GM19463 (cell line): Measurements from ENCODE around the gene UPK3A.

Experiments
- ATAC-seq: cut with Tn5 transposase; IDR thresholded peaks from one replicate; pipeline ENCODE4 v1.9.1; 2021; ENCODE audit warnings: mild to moderate bottlenecking, moderate library complexity; ENCODE audit not compliant: unreplicated experiment

Gene UPK3A

DNA sequence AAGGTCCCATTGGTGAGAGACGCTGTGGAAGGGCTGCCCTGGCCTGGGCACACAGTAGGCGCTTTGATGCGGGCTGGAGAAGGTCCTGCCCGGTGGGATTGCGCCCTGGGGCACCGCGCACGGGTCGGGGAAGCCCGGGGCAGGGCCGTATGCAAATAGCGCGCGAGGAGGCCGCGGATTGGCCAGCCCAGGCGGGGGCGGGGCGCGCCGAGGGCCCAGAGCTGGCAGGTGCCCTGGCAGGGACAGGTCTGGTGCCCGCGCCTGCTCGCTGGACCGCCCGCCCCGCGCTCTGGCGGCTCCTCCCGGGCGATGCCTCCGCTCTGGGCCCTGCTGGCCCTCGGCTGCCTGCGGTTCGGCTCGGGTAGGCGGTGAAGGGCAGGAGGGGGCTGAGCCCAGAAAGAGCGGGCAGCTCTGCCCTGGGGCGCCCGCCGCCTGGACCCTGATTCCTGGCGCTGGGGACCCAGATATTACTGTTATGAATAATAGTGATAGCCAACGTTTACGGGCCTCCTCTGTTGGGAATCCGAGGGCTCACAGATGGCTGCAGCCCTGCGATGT lies at the start of gene UPK3A:
TSS of gene UPK3A (plus strand) at position 245 of the 558 bp plus-strand sequence. CDS start at position 310, 65 bp downstream.
- ATAC-seq = no peak

DNA sequence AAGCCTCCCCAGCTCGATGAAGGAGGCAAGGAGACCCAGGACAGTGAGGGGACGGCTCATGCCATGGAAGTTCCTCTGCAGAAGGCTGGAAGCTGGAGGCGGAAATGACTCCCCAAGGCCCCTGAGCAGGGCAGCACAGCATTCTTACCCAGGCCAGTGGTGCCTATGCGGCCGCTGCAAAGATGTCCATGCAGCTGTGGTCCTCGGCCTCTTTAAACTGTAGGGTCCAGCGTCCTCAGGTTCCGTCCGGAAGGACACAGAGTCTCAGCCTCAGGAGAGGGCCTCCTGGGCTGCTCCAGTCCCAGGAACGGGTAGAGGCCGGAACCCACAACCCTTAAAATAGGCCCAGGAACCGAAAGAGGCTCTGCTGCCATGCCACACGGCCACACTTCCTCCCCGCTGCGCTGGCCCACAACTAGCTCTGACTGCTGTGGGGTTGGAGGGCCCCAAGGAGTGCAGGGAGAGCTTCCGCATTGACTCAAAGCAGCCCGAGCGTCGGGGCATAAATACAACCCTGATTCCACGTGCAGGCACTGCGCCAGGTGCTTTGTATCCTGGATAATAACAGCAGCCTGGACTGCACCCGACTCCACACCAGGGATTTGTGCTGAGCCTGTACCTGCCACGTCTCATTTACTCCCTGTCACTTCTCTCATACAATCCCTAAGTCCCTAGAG lies 49.5 kb upstream of the UPK3A start:
- ATAC-seq = peak; percentile 82

DNA sequence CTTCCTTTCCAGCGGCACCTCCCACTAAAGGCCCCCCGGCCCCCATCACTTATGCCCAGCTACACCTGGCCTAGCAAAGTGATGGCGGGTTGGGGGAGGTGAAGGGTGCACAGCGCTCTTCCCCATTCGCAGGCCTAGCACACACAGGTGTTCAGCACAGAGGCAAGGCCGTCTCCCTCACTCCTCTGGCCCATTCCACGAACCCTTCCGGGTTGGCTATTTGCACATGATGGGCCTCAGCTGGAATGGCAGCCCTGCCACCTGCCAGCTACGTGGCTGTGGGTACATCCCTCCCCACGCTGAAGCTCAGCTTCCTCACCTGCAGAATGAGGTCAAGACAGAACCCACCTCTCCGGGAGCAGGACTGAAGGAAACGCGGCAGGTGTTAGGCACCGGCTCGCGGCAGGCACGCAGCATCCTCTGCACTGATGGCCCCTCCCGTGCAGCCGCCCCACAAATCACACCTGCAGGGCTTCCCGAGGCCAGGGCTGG lies 48.9 kb upstream of the UPK3A start:
- peak; percentile 22 for ATAC-seq

DNA sequence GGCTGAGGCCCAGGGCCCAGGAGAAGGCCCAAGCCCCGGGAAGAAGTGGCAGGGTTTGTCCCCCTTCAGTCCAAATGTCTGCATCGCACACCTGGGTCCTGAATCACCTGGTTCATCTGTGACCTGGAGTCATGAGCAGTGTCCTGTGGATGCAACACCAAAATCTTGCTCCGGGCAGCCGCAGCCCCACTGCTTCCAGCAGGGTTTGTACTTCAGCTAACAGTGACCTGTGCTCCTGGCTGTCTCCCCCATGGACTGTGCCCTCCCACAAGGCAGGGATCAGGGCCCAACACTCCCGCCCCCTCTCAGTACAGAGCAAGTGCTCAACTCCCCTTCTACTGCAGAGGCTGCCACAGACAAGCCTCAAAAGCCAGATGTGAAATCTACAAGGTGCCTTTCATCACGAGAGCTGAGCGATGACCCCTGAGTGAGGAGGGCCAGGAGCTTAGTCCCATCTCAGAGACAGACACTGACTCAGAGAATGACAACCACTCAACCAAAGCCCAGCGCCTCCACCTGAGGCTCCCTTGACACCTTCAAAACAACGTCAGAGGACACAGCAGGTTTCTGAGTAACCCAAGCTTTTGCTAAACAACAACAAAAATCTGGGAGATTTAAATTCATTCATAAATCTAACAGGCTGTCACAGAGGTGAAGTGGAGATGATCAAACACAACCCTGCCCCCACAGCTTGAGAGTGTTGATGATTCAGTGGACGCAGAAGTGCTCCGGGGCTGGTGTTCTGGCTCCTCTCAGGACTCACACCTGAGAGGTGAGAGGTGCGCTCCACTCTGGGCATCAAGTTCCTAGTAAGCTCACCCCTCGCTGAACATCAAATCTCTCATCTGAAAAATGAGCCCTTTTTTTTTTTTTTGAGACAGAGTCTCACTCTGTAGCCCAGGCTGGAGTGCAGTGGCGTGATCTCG lies 47.4 kb upstream of the UPK3A start:
- ATAC-seq = no peak

DNA sequence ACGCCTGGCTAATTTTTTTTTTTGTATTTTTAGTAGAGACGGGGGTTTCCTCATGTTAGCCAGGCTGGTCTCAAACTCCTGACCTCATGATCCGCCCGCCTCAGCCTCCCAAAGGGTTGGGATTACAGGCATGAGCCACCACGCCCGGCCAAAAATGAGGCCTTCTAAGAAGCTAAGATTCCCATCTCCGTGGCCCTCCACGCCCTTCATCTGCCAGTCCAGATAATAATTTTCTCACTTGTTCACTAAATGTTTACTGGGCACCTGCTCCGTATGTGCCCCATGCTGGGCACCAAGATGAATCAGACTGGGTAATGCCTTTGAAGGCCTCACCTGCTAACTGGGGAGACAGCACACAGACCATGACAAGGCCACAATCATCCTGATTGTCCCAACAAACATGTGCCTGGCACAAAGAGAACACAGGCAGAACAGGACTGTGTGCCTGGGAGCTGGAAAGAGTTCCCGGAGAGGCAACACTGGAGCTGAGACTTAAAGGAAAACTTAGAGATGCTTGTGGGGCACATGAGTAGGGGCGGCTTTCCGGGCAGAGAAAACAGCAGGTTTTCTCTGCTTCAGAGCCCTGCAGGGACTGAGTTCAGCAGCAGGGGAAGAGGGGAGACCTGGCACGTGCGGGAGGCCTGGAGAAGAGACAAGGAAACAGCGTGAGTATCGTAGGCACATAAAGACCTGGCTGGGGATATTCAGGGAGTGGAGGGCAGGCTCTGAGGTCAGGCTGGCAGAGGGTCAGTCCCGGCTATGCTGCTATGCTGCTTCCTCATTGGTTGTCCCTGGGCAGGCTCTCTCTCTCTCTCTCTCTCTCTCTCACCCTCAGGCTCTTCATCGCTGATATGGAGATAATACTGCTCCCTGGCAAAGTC lies 46.4 kb upstream of the UPK3A start:
- no peak for ATAC-seq

DNA sequence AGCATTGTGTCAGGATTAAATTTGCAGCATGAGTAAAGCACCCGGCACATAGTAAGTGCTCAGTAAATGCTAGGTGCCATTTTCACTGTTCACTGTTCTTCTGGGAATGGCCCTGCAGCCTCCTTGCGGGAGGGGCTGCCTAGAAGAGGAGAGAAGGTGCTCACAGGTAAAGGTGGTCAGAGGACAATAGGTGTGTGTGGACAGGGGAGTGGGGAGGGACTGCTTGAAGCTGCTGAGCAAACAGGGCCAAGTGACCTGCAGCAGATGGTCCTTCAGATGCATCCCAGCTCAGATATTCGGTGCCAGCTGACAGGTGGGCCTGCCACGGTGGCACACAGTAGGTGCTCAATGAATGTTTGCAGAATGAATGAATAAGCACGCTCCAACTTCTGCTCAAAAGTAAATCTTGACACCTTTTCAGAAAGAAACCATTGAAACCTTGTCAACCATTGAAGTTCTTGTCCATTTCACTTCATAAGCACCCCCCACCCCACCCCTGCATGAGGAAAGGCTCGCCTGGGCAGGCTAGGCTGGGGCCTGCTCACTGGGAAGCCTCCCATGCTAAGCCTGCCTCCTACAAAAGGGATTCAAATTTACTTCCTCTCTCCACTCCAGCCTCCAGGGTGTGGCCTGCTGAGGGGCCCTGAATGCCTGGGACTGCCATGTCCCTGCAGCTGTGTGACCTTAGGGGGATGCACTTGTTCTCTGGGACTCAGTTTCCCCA lies 45.6 kb upstream of the UPK3A start:
- no peak for ATAC-seq

DNA sequence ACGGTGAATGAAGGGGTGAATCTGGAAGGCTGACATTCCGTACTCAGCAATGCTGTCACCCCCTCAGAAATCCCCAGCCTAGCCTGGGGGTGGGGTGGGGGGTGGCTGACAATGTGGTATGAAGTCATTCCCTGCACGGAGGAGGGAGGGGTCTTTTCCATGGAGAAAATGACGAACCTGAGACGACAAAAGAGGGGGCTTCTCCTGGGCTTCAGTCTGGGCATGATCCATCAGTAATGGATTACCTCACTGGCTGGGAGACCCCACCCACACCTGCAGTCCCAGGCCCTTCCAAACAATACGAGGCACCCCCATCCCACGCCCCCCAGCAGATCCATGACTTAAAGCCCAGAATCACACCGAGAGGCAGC lies 45.1 kb upstream of the UPK3A start:
- no peak for ATAC-seq

DNA sequence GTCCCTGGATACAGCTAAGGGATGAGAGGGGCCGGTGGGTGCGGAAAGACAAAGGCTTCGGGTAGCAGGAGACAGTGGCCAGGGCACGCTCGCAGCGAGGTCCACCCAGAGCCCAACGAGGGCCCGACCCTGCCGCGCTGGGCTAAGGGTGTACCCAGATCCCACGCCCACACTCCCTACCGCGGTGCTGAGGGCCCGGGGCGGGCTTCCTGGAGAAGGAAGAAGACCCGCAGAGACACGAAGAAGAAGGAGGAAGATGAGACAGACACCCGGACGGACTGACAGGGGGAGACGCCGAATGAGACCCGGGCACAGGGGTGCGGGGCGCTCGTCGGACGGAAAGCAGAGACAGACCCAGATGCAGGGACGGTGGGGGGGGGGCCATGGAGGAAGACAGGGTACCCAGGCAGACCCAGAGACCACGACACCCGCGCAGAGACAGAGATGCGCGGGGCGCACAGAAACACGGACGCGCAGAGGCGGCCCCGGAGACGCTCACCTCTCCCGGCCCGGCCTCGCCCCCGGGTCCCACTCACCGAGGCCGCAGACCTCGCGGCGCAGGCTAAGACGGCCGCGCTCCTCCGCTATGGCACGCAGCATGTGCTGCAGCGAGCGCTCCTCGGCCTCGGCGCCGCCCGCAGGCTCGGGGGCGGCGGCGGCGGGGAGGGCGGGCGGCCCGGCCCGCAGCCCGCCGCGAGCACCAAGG lies 44.5 kb upstream of the UPK3A start:
- ATAC-seq = no peak

DNA sequence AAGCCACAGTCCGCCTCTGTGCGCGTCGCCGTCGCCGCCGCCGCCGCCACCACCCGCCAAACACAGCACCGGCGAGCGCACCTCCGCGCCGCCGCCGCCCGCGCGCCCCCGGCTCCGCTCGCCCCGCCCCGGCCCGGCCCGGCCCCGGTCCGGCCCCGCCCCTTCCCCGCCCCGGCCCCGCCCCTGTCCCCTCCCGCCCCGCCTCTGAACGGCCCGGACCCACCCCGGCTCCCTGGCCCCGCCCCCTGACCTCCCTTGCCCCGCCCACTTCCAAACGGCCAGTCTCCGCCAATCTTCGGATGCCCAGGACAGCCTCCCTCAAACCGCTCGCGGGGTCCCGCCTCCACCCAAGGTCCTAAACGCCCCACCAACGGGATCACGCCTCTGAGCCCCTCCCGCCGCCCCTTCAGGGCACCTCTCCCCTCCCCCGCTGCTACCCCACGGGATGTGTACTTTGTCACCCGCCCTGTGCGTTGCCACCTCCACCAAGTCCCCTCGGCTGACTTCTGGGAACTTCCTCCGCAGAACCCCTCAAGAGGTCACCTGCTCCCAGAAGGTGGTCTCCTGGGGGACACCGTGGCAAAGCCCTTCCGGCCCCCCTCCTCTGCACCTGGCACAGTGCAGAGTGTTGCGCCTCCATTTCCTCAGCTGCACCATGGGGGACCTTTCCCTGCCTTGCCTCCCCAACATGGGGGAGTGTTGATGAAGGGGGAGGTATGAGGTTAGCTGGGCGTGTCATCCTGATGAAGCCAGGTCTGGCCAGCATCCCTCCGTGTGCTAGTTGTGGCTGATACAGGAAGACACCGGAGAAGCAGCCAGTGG lies 43.7 kb upstream of the UPK3A start, which contains the start of gene KIAA0930:
TSS of gene KIAA0930 (minus strand) at position 85 of the 822 bp plus-strand sequence. CDS start 191 bp downstream, outside the sequence.
- ATAC-seq = no peak

DNA sequence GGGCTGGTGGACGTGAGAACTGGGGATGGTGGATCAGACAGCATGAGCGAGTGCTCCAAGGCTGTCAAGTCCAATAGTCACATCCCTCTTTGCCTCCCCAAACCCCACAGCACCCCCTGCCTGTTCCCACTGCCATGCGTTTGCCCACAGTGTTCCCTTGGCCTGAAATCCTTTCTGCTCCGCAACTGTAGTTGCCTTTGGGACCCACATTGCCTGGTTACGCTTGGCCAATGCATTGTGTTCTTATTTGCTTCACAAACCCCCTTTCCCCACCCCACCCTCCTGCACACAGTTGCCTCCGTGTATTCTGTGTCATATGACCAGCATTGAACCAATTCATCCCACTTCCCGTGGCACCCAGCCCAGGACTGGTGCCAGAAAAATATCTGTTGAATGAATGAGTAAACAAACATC lies 42.0 kb upstream of the UPK3A start:
- ATAC-seq = no peak

DNA sequence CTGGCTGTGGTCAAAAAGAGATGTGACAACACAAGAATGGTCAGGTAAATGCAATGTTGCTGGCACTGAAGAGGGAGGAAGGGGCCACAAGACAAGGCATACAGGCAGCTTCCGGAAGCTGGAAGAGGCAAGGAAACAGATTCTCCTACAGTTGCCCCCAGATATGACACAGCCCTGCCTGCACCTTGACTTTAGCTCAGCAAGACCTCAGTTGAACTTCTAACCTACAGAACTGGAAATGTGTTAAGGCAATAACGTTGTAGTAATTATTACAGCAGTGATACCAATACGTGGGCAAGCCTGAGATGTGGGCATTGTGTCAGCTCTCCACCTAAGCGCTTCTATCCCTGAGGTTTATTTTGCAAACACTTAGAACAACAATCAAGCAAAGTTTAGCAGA lies 39.8 kb upstream of the UPK3A start:
- ATAC-seq = no peak

DNA sequence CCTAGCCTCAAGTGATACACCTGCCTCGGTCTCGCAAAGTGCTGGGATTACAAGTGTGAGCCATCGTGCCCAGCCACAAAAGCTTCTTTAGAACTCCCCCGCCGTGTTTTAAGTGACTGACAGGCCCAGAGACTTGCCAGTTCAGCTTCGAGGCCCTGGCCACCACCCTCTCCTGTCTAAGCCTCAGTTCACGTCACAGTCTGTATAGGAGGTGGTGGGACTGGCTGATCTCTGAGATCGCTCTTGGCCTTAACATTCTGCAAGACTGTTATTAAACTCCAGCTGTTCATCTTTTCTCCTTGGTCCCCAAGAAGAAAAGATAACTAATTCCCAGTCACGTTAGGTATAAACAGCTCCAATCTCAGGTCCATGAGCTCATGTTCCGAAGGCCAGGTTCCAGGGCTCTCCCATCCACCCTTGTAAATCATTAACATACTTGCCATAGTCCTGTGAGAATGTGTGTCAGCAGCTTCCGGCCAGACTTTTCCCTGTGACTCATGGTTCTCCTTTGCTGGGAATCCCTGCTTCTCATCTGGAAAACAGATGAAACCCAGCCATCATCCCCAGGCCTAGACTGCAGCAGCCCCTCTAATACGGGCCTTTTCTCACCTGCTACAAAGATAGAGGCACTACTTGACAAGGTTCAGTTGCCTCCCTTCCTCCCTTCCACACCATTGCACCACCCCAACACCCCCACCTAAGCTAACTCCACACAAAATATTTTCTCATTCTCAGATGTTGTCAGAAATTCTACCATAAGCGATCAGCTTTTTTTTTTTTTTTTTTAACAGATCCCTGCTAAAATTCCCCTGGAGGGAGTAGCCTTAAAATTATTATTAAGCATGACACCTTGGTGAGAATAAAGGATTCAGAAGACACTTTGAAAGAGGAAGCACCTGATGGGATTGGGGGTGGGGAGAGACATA lies 38.4 kb upstream of the UPK3A start:
- ATAC-seq = no peak

DNA sequence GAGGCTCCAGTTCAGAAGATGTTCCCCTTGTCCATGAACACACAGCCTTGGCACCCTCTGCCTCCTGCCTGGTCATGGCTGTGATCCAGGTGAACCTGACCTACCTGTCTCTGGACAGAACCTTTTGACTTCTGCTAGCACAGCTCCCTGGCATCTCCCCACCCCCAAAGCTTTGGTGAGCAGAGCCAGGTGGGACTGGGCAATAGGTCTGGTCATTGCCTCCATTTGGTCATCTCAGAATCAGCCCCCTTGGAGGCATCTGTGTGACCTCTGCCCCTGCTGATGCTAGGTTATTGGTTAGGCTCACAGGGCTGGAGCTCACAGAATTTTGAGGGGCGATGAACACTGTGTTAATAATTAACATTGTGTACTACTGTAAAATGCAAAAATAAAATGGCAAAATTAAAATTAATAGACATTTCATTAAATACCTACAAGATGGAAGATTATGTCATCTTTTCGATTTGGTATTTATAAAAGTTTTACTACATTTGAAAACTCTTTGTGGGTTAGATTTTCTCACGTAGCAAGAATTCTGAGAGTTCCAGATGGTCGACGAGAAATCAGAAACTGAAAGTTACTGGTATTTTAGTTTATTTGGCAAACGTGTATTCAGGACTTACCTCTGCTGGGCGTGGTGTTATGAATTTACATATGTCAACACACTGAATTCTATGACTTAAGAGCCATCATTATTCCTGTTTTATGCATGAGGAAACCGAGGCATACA lies 35.8 kb upstream of the UPK3A start:
- ATAC-seq = no peak

DNA sequence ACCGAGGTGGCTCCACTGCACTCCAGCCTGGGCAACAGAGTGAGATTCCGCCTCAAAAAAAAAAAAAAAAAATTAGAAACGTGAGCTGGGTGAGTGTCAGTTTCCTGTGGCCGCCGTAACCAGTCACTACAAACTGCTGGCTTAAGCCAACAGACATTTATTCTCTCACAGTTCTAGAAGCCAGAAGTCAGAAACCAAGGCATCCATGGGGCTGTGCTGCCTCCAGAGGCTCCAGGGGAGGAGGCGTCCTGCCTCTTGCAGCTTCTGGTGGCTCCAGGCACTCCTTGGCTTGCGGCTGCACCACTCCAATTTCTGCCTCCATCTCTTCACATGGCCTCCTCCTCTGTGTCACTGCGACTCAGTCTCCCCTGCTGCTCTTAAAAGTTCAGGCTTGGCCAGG lies 32.9 kb upstream of the UPK3A start:
- no peak for ATAC-seq

DNA sequence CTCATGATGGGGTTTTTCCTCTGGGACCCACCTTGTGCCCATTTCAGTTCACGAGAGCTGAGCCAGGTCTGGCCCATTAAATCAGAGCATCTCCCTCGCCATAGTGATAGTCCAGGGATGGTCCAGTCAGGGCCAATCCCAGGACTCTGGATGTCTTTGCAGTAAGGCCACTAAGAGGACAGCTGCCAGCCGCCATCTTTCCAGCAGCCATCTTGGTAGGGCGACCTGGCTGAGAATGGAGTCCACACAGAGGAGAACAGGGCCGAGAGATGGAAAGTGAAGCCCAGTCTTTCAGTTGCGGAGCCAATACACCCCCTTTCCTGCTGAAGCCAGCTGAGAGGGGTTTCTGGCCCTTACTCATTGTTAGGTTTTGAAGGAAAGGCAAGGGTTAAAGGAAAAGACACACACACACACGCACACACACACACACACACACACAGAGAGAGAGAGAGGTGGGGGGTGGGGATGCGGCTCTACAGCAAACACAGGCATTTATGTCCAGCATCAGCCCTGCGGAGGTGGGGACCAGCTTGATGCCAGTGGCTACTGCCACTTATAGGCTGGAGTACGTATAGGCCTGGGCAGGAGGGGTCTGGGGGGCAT lies 31.6 kb upstream of the UPK3A start:
- ATAC-seq = no peak

DNA sequence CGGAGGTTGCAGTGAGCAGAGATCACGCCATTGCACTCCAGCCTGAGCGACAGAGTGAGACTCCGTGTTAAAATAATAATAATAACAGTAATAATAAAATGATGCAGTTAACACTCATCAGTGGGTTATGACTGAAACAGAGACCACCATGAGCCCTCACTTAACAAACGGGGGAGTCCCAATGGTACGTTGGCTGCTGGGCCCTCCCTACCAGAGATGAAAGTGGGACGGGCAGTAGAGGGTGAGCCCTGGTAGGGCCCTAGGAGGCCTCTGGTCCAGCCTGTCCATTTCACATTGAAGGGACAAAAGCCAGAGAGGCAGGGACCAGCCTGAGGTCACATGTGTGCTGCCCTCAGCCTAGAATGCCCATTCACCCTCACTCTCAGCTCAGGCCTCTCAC lies 30.4 kb upstream of the UPK3A start:
- ATAC-seq = no peak
